ENCODE data around the gene SOX8.

The SOX8 gene

DNA sequence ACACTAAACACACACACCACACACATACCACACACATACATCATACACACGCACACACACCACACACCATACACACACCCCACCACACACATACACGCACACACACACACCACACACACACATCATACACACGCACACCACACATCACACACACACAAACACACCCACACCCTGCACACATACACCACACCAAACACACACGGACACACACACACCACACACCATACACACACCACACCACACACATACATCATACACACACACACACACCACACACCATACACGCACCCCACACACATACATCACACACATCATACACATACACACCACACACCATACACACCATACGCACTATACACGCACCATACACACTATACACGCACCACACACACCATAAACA, 3.7 kb upstream of the SOX8 start:
- DNase-seq (ENCODE audit: extremely low spot score): no peak
- TF ChIP-seq, protein P1, sequence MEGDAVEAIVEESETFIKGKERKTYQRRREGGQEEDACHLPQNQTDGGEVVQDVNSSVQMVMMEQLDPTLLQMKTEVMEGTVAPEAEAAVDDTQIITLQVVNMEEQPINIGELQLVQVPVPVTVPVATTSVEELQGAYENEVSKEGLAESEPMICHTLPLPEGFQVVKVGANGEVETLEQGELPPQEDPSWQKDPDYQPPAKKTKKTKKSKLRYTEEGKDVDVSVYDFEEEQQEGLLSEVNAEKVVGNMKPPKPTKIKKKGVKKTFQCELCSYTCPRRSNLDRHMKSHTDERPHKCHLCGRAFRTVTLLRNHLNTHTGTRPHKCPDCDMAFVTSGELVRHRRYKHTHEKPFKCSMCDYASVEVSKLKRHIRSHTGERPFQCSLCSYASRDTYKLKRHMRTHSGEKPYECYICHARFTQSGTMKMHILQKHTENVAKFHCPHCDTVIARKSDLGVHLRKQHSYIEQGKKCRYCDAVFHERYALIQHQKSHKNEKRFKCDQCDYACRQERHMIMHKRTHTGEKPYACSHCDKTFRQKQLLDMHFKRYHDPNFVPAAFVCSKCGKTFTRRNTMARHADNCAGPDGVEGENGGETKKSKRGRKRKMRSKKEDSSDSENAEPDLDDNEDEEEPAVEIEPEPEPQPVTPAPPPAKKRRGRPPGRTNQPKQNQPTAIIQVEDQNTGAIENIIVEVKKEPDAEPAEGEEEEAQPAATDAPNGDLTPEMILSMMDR (IDR thresholded peaks at IDR 0.05; ENCODE audit: control extremely low read depth, extremely low read depth, low read depth, missing control alignments): no peak
- ChIA-PET CTCF (no interaction called here), POLR2A (interaction anchor here (0.5 kb wide), 1 partner anchor 928 kb away, joined by 5 read pairs; no protein-coding TSS in a partner anchor)

DNA sequence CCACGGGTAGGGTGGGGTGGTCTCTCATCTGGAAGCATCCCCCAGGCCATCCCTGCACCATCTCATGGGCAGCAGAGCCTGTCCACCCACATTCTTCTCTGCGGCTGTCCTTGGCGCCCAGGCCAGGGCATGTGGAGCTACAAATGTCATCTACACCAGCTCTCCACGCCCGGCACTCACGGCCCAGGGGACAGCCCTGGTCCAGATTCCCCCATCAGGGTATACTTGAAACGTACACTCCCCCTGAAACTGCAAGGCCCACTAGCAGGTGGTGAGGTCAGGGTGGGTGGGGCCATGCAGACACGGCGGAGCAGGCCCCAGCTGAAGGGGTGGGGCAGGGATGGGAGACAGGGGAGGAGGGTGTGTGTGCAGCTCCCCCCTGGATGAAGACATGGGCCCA, 3.2 kb upstream of the SOX8 start:
- no peak for DNase-seq (ENCODE audit: extremely low spot score)
- CTCF ChIA-PET: no interaction called here
- TF ChIP-seq, protein P1 (IDR thresholded peaks at IDR 0.05; ENCODE audit: control extremely low read depth, extremely low read depth, low read depth, missing control alignments): no peak
- POLR2A ChIA-PET: interaction anchor here (0.5 kb wide), 1 partner anchor 929 kb away, joined by 5 read pairs; no protein-coding TSS in a partner anchor

DNA sequence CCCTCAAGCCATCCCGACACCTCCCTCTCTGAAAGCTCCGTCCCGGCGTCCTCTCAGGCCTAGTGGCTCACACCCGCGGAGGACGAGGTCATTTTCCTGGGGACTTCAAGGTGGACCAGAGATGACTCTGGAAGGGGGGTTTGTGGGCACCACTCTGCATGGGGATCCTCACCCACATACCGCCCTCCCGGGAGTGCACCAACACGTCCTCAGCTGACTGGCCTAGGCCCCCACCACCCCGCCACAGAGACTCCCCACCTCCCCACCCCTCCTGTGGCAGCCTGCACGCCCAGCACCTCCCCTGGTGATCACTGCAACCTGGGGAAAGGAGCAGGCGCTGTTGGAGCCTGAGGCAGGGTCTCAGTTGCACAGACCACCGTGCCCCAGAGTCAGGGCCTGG, 2.4 kb upstream of the SOX8 start:
- ChIA-PET CTCF (no interaction called here), POLR2A (no interaction called here)
- no peak for DNase-seq (ENCODE audit: extremely low spot score)
- TF ChIP-seq, protein P1 (IDR thresholded peaks at IDR 0.05; ENCODE audit: control extremely low read depth, extremely low read depth, low read depth, missing control alignments): no peak

DNA sequence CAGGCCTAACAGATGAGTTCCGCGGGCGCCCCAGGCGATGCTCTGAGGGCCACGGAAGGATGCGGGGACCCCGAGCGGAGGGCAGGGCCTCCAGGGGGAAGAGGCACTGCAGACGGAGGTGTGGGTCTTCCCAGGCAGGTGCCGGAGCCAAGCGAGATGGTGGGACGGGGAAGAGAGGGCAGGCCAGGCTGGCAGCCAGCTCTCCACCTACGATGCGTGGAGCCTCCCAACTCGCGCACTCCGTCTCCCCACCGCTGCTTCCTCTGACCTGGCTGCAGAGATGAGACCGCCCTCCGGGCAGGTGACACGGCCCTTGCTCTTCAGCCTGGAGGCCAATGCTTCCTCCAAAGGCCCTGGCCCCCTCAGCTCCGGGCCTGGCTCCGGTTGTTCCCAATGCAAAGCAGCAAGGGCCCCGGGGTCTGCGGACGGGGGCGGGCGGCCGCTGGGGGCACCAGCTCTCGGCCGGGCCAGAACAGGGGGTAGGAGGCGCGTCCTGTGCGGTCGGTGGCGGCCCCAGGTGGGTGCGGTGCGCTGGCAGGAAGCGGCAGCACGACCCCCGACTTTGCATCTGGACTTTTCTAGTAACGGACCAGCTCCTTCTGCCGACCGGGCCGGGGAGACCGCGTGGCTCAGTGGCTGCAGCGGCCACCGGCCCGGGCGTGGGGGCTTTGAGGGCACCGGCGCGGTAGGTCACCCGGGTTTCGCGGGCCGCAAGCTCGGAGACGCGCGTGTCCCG, 1.5 kb upstream of the SOX8 start:
- POLR2A ChIA-PET: no interaction called here
- CTCF ChIA-PET: interaction anchor here (1.3 kb wide), 1 partner anchor 12 kb away, joined by 3 read pairs; no protein-coding TSS in a partner anchor
- TF ChIP-seq, protein P1 (IDR thresholded peaks at IDR 0.05; ENCODE audit: control extremely low read depth, extremely low read depth, low read depth, missing control alignments): no peak
- no peak for DNase-seq (ENCODE audit: extremely low spot score)

DNA sequence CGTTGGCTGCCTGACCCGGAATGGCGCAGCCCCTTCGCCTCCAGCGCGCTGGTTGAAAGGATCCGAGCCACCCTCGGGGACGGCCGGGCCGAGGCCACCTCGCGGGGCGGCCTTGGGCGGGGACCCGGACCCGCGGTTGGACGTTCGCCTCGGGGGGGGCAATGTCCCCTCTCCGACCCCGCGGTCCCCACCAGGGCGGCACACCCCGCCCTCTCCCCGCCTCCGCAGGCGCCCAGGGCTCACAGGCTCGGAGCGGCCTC, 1.0 kb upstream of the SOX8 start:
- TF ChIP-seq, protein P1 (IDR thresholded peaks at IDR 0.05; ENCODE audit: control extremely low read depth, extremely low read depth, low read depth, missing control alignments): no peak
- DNase-seq (ENCODE audit: extremely low spot score): no peak
- POLR2A ChIA-PET: no interaction called here
- CTCF ChIA-PET: interaction anchor here (1.3 kb wide), 1 partner anchor 11 kb away, joined by 3 read pairs; no protein-coding TSS in a partner anchor

DNA sequence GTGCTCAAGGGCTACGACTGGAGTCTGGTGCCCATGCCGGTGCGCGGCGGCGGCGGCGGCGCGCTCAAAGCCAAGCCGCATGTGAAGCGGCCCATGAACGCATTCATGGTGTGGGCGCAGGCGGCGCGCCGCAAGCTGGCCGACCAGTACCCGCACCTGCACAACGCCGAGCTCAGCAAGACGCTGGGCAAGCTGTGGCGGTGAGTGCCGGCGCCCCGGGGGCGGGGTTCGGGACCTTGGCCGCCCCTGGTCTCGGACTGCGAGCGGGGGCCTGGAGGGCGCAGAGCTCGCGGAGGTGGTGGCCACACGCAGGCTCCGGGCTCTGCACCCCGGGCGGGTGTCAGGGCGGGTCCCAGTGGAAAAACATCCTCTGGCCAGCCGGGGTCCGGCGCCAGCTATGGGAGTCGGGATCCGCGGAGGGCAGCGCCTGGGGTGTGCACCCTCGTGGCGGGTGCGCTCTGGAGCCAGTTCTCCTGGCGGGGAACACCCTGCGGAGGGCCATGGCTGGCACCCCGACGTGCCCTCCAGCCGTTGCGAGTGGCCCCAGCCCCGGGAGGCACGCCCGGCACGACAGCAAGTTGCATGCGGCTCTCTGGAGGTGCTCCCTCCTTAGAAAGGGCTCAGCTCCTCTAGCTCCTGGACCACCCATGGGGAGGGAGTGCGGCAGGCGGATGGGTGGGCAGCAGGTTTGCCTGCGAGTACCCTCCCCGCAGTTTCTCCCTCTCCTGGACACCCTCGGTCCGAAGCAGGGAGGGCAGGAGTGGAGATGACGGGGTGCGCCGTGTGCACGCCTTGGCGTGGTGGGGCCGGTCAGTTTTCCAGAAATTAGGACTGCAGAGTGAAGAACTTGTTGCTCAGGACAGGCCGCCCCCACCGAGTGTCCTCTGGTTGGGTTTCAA, 824 bp downstream of the SOX8 start:
- TF ChIP-seq, protein P1 (IDR thresholded peaks at IDR 0.05; ENCODE audit: control extremely low read depth, extremely low read depth, low read depth, missing control alignments): no peak
- DNase-seq (ENCODE audit: extremely low spot score): no peak
- CTCF ChIA-PET: no interaction called here
- POLR2A ChIA-PET: no interaction called here

Data from GM10248 (cell line).